MM.1S (cell line): Measurements from ENCODE around the gene CD40.

ENCODE experiments used
- DNase-seq: peaks from one replicate; pipeline ENCODE4 v3.0.0-alpha.2; 2015
- H2AFZ ChIP-seq: fragments of 300-600 bp; sonication (generic); 2 replicates; pipeline ENCODE4 v1.6.0; 2016; ENCODE audit warnings: antibody characterized with exemption, low read length
- H3F3A ChIP-seq: fragments of 300-600 bp; sonication (generic); 2 replicates; pipeline ENCODE4 v1.6.1; 2016; ENCODE audit warnings: mild to moderate bottlenecking, antibody characterized with exemption, low read length, moderate library complexity, mixed read lengths; ENCODE audit not compliant: insufficient read depth
- H3K27ac ChIP-seq: fragments of 300-600 bp; sonication (generic); 2 replicates; pipeline ENCODE4 v1.5.1; 2016; ENCODE audit warnings: mild to moderate bottlenecking, low read length
- H3K27me3 ChIP-seq: fragments of 300-600 bp; sonication (generic); replicated peaks from 2 replicates; pipeline ENCODE4 v1.6.0; 2016; ENCODE audit warnings: low read length; ENCODE audit not compliant: insufficient read depth
- H3K36me3 ChIP-seq: fragments of 300-600 bp; sonication (generic); replicated peaks from 2 replicates; pipeline ENCODE4 v1.6.1; 2016; ENCODE audit warnings: mild to moderate bottlenecking, low read length, mixed read lengths; ENCODE audit not compliant: insufficient read depth
- H3K4me1 ChIP-seq: fragments of 300-600 bp; sonication (generic); 2 replicates; pipeline ENCODE4 v1.6.1; 2016; ENCODE audit warnings: low read length, mixed read lengths
- H3K4me2 ChIP-seq: fragments of 300-600 bp; sonication (generic); 2 replicates; pipeline ENCODE4 v1.6.0; 2016; ENCODE audit warnings: low read depth, low read length
- H3K4me3 ChIP-seq: fragments of 300-600 bp; sonication (generic); 2 replicates; pipeline ENCODE4 v1.5.1; 2016; ENCODE audit warnings: low read length, mixed read lengths
- H3K79me2 ChIP-seq: fragments of 300-600 bp; sonication (generic); 2 replicates; pipeline ENCODE4 v1.6.1; 2016; ENCODE audit warnings: mixed run types, low read length, mixed read lengths
- H3K9ac ChIP-seq: fragments of 300-600 bp; sonication (generic); 2 replicates; pipeline ENCODE4 v1.6.1; 2016; ENCODE audit warnings: low read length, mixed read lengths
- H3K9me2 ChIP-seq: fragments of 300-600 bp; sonication (generic); replicated peaks from 2 replicates; pipeline ENCODE4 v1.6.1; 2016; ENCODE audit warnings: mild to moderate bottlenecking, low read length, mixed read lengths; ENCODE audit not compliant: insufficient read depth
- H3K9me3 ChIP-seq: fragments of 300-600 bp; sonication (generic); replicated peaks from 2 replicates; pipeline ENCODE4 v1.6.1; 2016; ENCODE audit warnings: mild to moderate bottlenecking, low read length, mixed read lengths; ENCODE audit not compliant: insufficient read depth
- H4K20me1 ChIP-seq: fragments of 300-600 bp; sonication (generic); 2 replicates; pipeline ENCODE4 v1.6.1; 2016; ENCODE audit warnings: mild to moderate bottlenecking, low read length, moderate library complexity, mixed read lengths; ENCODE audit not compliant: insufficient read depth
- CTCF ChIP-seq: fragments of 300-600 bp; sonication (generic); IDR thresholded peaks from 2 replicates; pipeline ENCODE4 v1.5.1; 2016; ENCODE audit warnings: antibody characterized with exemption, low read length, mixed read lengths
- EZH2 ChIP-seq: fragments of 300-600 bp; sonication (generic); optimal IDR thresholded peaks from 2 replicates; pipeline ENCODE3; 2017; ENCODE audit warnings: low read depth, mild to moderate bottlenecking, antibody characterized with exemption, low read length, mixed read lengths
- EZH2phosphoT487 ChIP-seq: fragments of 300-600 bp; sonication (generic); IDR thresholded peaks from 2 replicates; pipeline ENCODE4 v1.6.1; 2018; ENCODE audit warnings: antibody characterized with exemption, low read length

CD40 gene

GRCh38 chr20:46144432-46145025 is 26.4 kb downstream of the CD40 start:
- Histone ChIP-seq H2AFZ (no peak overlapping the region), H3F3A (no peaks in the 10 kb centered on the region), H3K27ac (no peak overlapping the region), H3K9me2 (no peaks in the 10 kb centered on the region), H3K9me3 (no peaks in the 10 kb centered on the region), H4K20me1 (no peaks in the 10 kb centered on the region), H3K79me2 (no peaks in the 10 kb centered on the region), H3K36me3 (no peaks in the 10 kb centered on the region), H3K4me1 (no peaks in the 10 kb centered on the region), H3K4me2 (no peak overlapping the region), H3K27me3 (peaks cover 77% of the 10 kb centered on the region), H3K9ac (no peak overlapping the region), H3K4me3 (no peak overlapping the region)
- TF ChIP-seq EZH2phosphoT487 (no peak), CTCF (no peak), EZH2 (no peak)
- DNase-seq = no peak

- Histone ChIP-seq H3K36me3 (no peaks in the 10 kb centered on the region), H3K79me2 (no peaks in the 10 kb centered on the region), H3K4me3 (no peak overlapping the region), H4K20me1 (no peaks in the 10 kb centered on the region), H2AFZ (no peak overlapping the region), H3F3A (no peaks in the 10 kb centered on the region), H3K9me3 (no peaks in the 10 kb centered on the region), H3K27me3 (peaks cover 83% of the 10 kb centered on the region), H3K4me1 (no peaks in the 10 kb centered on the region), H3K4me2 (no peak overlapping the region), H3K9me2 (no peaks in the 10 kb centered on the region), H3K27ac (no peak overlapping the region), H3K9ac (no peak overlapping the region)
- TF ChIP-seq CTCF = no peak
- no peak for TF ChIP-seq EZH2phosphoT487
- TF ChIP-seq EZH2 = no peak
- no peak for DNase-seq
These were observed 27.6 kb downstream of the CD40 start for GRCh38 chr20:46145713-46146112.

- Histone ChIP-seq H3K27me3 (peaks cover 80% of the 10 kb centered on the region), H3K79me2 (no peaks in the 10 kb centered on the region), H3K27ac (no peak overlapping the region), H3K36me3 (no peaks in the 10 kb centered on the region), H3K9ac (no peak overlapping the region), H4K20me1 (no peaks in the 10 kb centered on the region), H3K4me3 (no peak overlapping the region), H3K9me3 (no peaks in the 10 kb centered on the region), H3F3A (no peaks in the 10 kb centered on the region), H3K4me2 (no peak overlapping the region), H3K9me2 (no peaks in the 10 kb centered on the region), H2AFZ (no peak overlapping the region), H3K4me1 (no peaks in the 10 kb centered on the region)
- TF ChIP-seq EZH2 = no peak
- no peak for TF ChIP-seq CTCF
- TF ChIP-seq EZH2phosphoT487 = no peak
- DNase-seq = no peak
These were observed 30.4 kb downstream of the CD40 start for GRCh38 chr20:46148313-46149208.
